Fibroblast of lung (primary cell): ENCODE measurements around the gene HMGCS2. TPM values are rescaled to one million over a fixed set of nuclear protein-coding genes. Genes with fewer than 3 reads are reported as not detected.
A peak's percentile ranks its signal among the peaks of the same experiment; 100 is the strongest.

Experiments
- DNase-seq, 2 donors: peaks; one replicate each; pipeline versions ENCODE4 v3.0.0 to v3.0.0-alpha.2; 2010; ENCODE audit warnings: low read depth in 2 of 2
- H2AFZ ChIP-seq: 2 replicates; pipeline ENCODE4 v1.5.1; 2012; ENCODE audit warnings: low read length, control low read depth, inconsistent platforms
- H3K27ac ChIP-seq: 2 replicates; pipeline ENCODE4 v1.5.1; 2011; ENCODE audit warnings: low read length, control low read depth; ENCODE audit not compliant: insufficient read depth
- H3K27me3 ChIP-seq: 2 replicates; pipeline ENCODE4 v1.5.1; 2011; ENCODE audit warnings: mild to moderate bottlenecking, low read length; ENCODE audit not compliant: control insufficient read depth, insufficient read depth
- H3K36me3 ChIP-seq: 2 replicates; pipeline ENCODE4 v1.5.1; 2011; ENCODE audit warnings: low read length; ENCODE audit not compliant: control insufficient read depth, insufficient read depth
- H3K4me1 ChIP-seq: 2 replicates; pipeline ENCODE4 v1.5.1; 2011; ENCODE audit warnings: low read length; ENCODE audit not compliant: control insufficient read depth, insufficient read depth; ENCODE audit errors: extremely low read depth
- H3K4me2 ChIP-seq: 2 replicates; pipeline ENCODE4 v1.5.1; 2011; ENCODE audit warnings: low read length, control low read depth; ENCODE audit not compliant: insufficient read depth; ENCODE audit errors: extremely low read depth
- H3K4me3 ChIP-seq, 4 experiments: fragments of 200-600 bp in 1 of 4; sonication (generic) in 1 of 4; replicated peaks in 1 of 4; 2 replicates each; pipeline ENCODE4 v1.5.1; 2011 to 2016; ENCODE audit warnings: low read length in 4 of 4, low read depth in 3 of 4, mild to moderate bottlenecking in 3 of 4, control low read depth in 2 of 4, inconsistent platforms in 1 of 4, mixed read lengths in 1 of 4; ENCODE audit not compliant: insufficient read depth in 1 of 4; ENCODE audit errors: control extremely low read depth in 1 of 4
- H3K79me2 ChIP-seq: 2 replicates; pipeline ENCODE4 v1.5.1; 2012; ENCODE audit warnings: mild to moderate bottlenecking, low read length, inconsistent platforms; ENCODE audit not compliant: control insufficient read depth, insufficient read depth
- H3K9ac ChIP-seq: 2 replicates; pipeline ENCODE4 v1.5.1; 2011; ENCODE audit warnings: mild to moderate bottlenecking, low read length, control low read depth; ENCODE audit not compliant: insufficient read depth
- H3K9me3 ChIP-seq: 2 replicates; pipeline ENCODE4 v1.5.1; 2012; ENCODE audit warnings: low read depth, low read length; ENCODE audit not compliant: control insufficient read depth, insufficient read depth
- H4K20me1 ChIP-seq: 2 replicates; pipeline ENCODE4 v1.5.1; 2011; ENCODE audit warnings: low read length; ENCODE audit not compliant: control insufficient read depth, insufficient read depth; ENCODE audit errors: extremely low read depth
- CTCF ChIP-seq, 2 donors: IDR thresholded peaks in 1 of 2; conservative IDR thresholded peaks in 1 of 2; 1 replicate in 1 of 2; 2 replicates in 1 of 2; pipeline ENCODE4 v1.5.1; 2011 to 2012; ENCODE audit warnings: low read length in 2 of 2, control low read depth in 1 of 2, inconsistent platforms in 1 of 2, low read depth in 1 of 2, mild to moderate bottlenecking in 1 of 2
- EZH2 ChIP-seq: IDR thresholded peaks from 2 replicates; pipeline ENCODE4 v1.5.1; 2012; ENCODE audit warnings: low read length, control low read depth, mild to moderate bottlenecking; ENCODE audit errors: missing control alignments
- polyA minus RNA-seq: library from RNA; depleted of rRNA, polyadenylated mRNA; stranded (reverse); fragments of >200 nt; gene quantifications from 2 replicates; pipeline ENCODE4 v1.2.3, GENCODE V29; 2011; ENCODE audit warnings: low replicate concordance
- polyA plus RNA-seq, 2 donors: library from polyadenylated mRNA; depleted of rRNA in 1 of 2; stranded (reverse) in 1 of 2; unstranded in 1 of 2; fragments of >200 nt; gene quantifications; 2 replicates each; pipeline ENCODE4 v1.2.1, GENCODE V29; 2011 to 2012; ENCODE audit warnings: missing spikeins in 1 of 2
- total RNA-seq: library from RNA; depleted of rRNA; stranded (reverse); fragments of >200 nt; gene quantifications from 2 replicates; pipeline ENCODE4 v1.2.1, GENCODE V29; 2014

HMGCS2 gene
- total RNA-seq: not detected in 2 replicates
- polyA plus RNA-seq: not detected in 2 replicates
- polyA plus RNA-seq (2012): not detected in 2 replicates
- not detected in 2 replicates for polyA minus RNA-seq

GRCh38 chr1:119768778-119769177 lies at the start of gene HMGCS2:
Gene HMGCS2, minus strand, starts transcription at chr1:119768905. Its CDS starts 61 bp downstream, at chr1:119768844.
- Histone ChIP-seq H3K4me2 (no peak within 1 kb of the TSS), H3K36me3 (no peaks in the 10 kb centered on the region), H2AFZ (no peak within 1 kb of the TSS), H4K20me1 (no peaks in the 10 kb centered on the region), H3K9me3 (no peaks in the 10 kb centered on the region), H3K27me3 (peaks cover 28% of the 10 kb centered on the region), H3K9ac (no peak within 1 kb of the TSS), H3K79me2 (no peaks in the 10 kb centered on the region), H3K4me1 (no peaks in the 10 kb centered on the region), H3K27ac (no peak within 1 kb of the TSS), H3K4me3 (no peak within 1 kb of the TSS)
- TF ChIP-seq CTCF (conservative IDR thresholded peaks at IDR 0.05 in 1 of 2, IDR thresholded peaks at IDR 0.05 in 1 of 2; ENCODE audit: low read depth in 1 of 2, low read length in 2 of 2) (no peak), EZH2 (no peak)
- no peak for DNase-seq

DNA sequence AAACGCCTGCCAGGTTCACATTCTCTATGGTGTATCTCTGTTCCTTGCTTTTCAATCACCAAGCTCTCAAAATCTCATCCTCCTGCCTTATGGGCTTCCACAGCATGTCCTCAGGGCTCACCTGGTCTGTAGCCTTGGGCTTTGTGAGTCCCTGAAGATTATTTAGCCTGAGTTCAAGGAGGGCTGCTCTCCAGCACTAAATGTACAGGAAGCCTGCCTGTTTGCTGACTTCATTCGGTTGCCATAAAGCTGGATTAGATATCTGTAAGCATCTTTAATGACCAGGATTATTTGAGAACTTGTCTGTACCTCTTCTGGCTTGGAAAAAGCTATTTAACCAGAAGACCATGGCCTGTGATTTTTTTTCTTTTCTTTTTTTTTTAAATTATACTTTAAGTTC lies 49.5 kb upstream of the HMGCS2 start:
- Histone ChIP-seq H3K4me2 (no peak overlapping the region), H3K9me3 (no peaks in the 10 kb centered on the region), H3K9ac (no peak overlapping the region), H3K27me3 (peaks cover 2% of the 10 kb centered on the region), H4K20me1 (no peaks in the 10 kb centered on the region), H2AFZ (no peak overlapping the region), H3K4me1 (no peaks in the 10 kb centered on the region), H3K4me3 (no peak overlapping the region), H3K27ac (no peak overlapping the region), H3K79me2 (no peaks in the 10 kb centered on the region), H3K36me3 (no peaks in the 10 kb centered on the region)
- DNase-seq: no peak
- TF ChIP-seq EZH2 (no peak), CTCF (conservative IDR thresholded peaks at IDR 0.05 in 1 of 2, IDR thresholded peaks at IDR 0.05 in 1 of 2; ENCODE audit: low read depth in 1 of 2, low read length in 2 of 2) (no peak)

- Histone ChIP-seq H3K79me2 (no peaks in the 10 kb centered on the region), H3K4me3 (no peak overlapping the region), H3K4me2 (no peak overlapping the region), H3K27ac (no peak overlapping the region), H3K9ac (no peak overlapping the region), H3K4me1 (no peaks in the 10 kb centered on the region), H3K36me3 (no peaks in the 10 kb centered on the region), H3K9me3 (no peaks in the 10 kb centered on the region), H2AFZ (no peak overlapping the region), H3K27me3 (no peaks in the 10 kb centered on the region), H4K20me1 (no peaks in the 10 kb centered on the region)
- TF ChIP-seq EZH2 (no peak), CTCF (conservative IDR thresholded peaks at IDR 0.05 in 1 of 2, IDR thresholded peaks at IDR 0.05 in 1 of 2; ENCODE audit: low read depth in 1 of 2, low read length in 2 of 2) (no peak)
- DNase-seq: peak in 1 of 2 donors; percentile 45
Observed at GRCh38 chr1:119816407-119816806, 47.7 kb upstream of the HMGCS2 start.
